ENCODE results near the gene HCCS.
A peak's percentile ranks its signal among the peaks of the same experiment; 100 is the strongest.

The HCCS gene

GRCh38 chrX:11124112-11124511 lies 13.0 kb downstream of the HCCS start:
- no peak for DNase-seq

GRCh38 chrX:11125060-11125459 lies 13.9 kb downstream of the HCCS start:
- no peak for DNase-seq

GRCh38 chrX:11129534-11130105 lies 18.5 kb downstream of the HCCS start:
- no peak for DNase-seq

- DNase-seq = no peak
Measured at GRCh38 chrX:11130136-11130535, 19.0 kb downstream of the HCCS start.

GRCh38 chrX:11131146-11131545 lies 20.0 kb downstream of the HCCS start:
- no peak for DNase-seq

GRCh38 chrX:11135564-11136185 lies 24.5 kb downstream of the HCCS start:
- DNase-seq = no peak

GRCh38 chrX:11137543-11138139 lies 26.5 kb downstream of the HCCS start:
- no peak for DNase-seq

- DNase-seq = no peak
Measured at GRCh38 chrX:11138498-11139390, 27.6 kb downstream of the HCCS start.

GRCh38 chrX:11143931-11144678 lies 33.0 kb downstream of the HCCS start:
- peak; percentile 22 for DNase-seq

GRCh38 chrX:11146411-11146810 lies 35.3 kb downstream of the HCCS start:
- DNase-seq = no peak

- no peak for DNase-seq
Measured at GRCh38 chrX:11148401-11148800, 37.3 kb downstream of the HCCS start.

GRCh38 chrX:11151799-11152559 lies 40.8 kb downstream of the HCCS start:
- no peak for DNase-seq

GRCh38 chrX:11159149-11159548 lies 48.0 kb downstream of the HCCS start:
- DNase-seq = no peak

GRCh38 chrX:11164433-11164832 lies 53.3 kb downstream of the HCCS start:
- DNase-seq = no peak

GRCh38 chrX:11171956-11172355 lies 60.8 kb downstream of the HCCS start:
- no peak for DNase-seq

- DNase-seq = no peak
Measured at GRCh38 chrX:11172415-11172814, 61.3 kb downstream of the HCCS start.

Measured in COR-L47 (cell line).